ENCODE measurements around the gene TRMT11. TPM values are rescaled to one million over a fixed set of nuclear protein-coding genes. Genes with fewer than 3 reads are reported as not detected.

TRMT11 gene
- total and polyA plus RNA-seq, 9 of the 15 experiments (the other 6 are each of a cell fraction or from before 2014, with no cell fraction given), result 38.8 to 88.0 (median 59.8) TPM

DNA sequence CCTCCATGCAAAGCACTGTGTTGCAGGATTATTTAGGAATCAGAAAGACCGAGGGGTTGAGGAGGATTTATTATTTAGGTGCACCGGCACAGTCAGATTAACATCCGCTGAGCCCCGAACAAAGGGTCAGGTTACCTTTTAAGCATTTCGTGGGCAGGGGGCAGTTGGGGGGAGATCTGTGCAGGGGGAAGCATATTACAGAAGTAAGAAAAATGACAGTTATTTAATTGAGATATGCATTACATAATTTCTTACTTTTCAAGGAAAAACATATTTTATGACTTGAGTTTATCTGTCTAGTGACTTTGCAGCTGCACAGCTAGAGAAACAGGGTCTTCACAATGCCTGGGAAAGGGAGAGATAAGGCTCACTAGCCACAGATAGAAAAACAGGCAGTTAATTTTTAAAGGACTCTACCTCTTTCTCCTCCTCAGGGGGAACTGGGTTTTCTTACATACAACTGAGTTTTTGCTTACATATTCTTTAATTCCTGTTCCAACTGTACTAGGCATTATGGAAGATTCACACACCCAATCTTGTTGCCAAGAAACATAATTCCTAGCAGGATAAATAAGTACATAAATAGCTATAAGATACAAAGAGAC, 31.5 kb upstream of the TRMT11 start:
- H2AFZ ChIP-seq (ENCODE audit: low read depth, low read length), result peak overlapping the region; percentile 82
- H3K9ac ChIP-seq (ENCODE audit: insufficient read depth in 1 of 2, low read depth in 2 of 2, low read length in 2 of 2), result peak overlapping the region in 1 of 2 experiments; percentile 86; a peak in 2 of 4 replicates
- no peaks in the 10 kb centered on the region for H3K9me1 ChIP-seq (ENCODE audit: control insufficient read depth, insufficient read depth, low read length)
- H4K20me1 ChIP-seq (replicated peaks; ENCODE audit: control insufficient read depth, insufficient read depth, low read length), result no peaks in the 10 kb centered on the region
- CTCF ChIA-PET (ENCODE audit: low intra/inter-chr PET ratio), result interaction anchor here (0.6 kb wide), 1 partner anchor 164 kb away, joined by 6 read pairs; no protein-coding TSS in a partner anchor
- H3K4me2 ChIP-seq (ENCODE audit: insufficient read depth, low read length), result peak overlapping the region; percentile 49
- WGBS (ENCODE audit: insufficient coverage, low coverage, missing lambda C conversion rate), result 4% methylated on average over 5 of the region's 5 CpGs
- H3K9me3 ChIP-seq (replicated peaks; ENCODE audit: control insufficient read depth, insufficient read depth, low read depth, low read length), result peaks cover 5% of the 10 kb centered on the region; the same call in 1 of the 2 replicates
- H3K36me3 ChIP-seq (ENCODE audit: control insufficient read depth, insufficient read depth, low read length), result peaks cover 3% of the 10 kb centered on the region; the same call in 2 of the 3 replicates
- DNase-seq (ENCODE audit: extremely low read depth in 1 of 4, low spot score in 3 of 4) (peak in 1 of 4 experiments; percentile 38), ATAC-seq (no peak), FAIRE-seq (no peak)
- H3K27me3 ChIP-seq (ENCODE audit: control insufficient read depth in 2 of 2, insufficient read depth in 2 of 2, low read length in 2 of 2), result no peaks in the 10 kb centered on the region
- H3K79me2 ChIP-seq (ENCODE audit: control insufficient read depth, insufficient read depth, low read length), result peaks cover 30% of the 10 kb centered on the region
- in situ Hi-C loops (cut with MboI), result loop anchor here (5.0 kb wide), 1 partner anchor 98 kb away; no protein-coding TSS in a partner anchor
- no TSS peak for BruUV-seq (replicated peaks)
- intact Hi-C loops (cut with micrococcal nuclease), result loop anchor here (5.0 kb wide), 1 partner anchor 648 kb away; no protein-coding TSS in a partner anchor
- no peak overlapping the region for H3K4me3 ChIP-seq
- POLR2A ChIA-PET, result interaction anchor here (0.6 to 3.8 kb wide), 9 partner anchors 9 to 746 kb away, joined by 3 to 18 read pairs (median 4); partner anchors contain the start of genes NCOA7 and TRMT11
- H3K27ac ChIP-seq (ENCODE audit: extremely low read depth, low read depth, low read length), result peak overlapping the region; percentile 89; the same call in 2 of the 3 replicates
- H3K4me1 ChIP-seq (replicated peaks in 1 of 2; ENCODE audit: control insufficient read depth in 2 of 2, insufficient read depth in 2 of 2, low read length in 2 of 2), result peaks cover 33 to 43% of the 10 kb centered on the region in 2 experiments; a peak in 4 of 5 replicates
- TF ChIP-seq LEF1 (IDR thresholded peaks at IDR 0.05) (no peak), NRF1 (conservative IDR thresholded peaks at IDR 0.05 in 1 of 2, IDR thresholded peaks at IDR 0.05 in 1 of 2) (no peak), CBFA2T2 (conservative IDR thresholded peaks at IDR 0.05) (peak; percentile 58; the same call in 1 of the 2 replicates), MTA3 (IDR thresholded peaks at IDR 0.05; ENCODE audit: borderline replicate concordance) (no peak), MBD2 (IDR thresholded peaks at IDR 0.05; ENCODE audit: borderline replicate concordance, low read depth) (no peak), SREBF2 (CRISPR knock-in tag; IDR thresholded peaks at IDR 0.05) (no peak), MYBL2 (IDR thresholded peaks at IDR 0.05; ENCODE audit: low read depth) (peak; percentile 30; the same call in 1 of the 2 replicates), MYBL2 (CRISPR knock-in tag; IDR thresholded peaks at IDR 0.05; ENCODE audit: borderline replicate concordance) (no peak), THRAP3 (IDR thresholded peaks at IDR 0.05; ENCODE audit: borderline replicate concordance) (no peak), TEAD2 (tag; IDR thresholded peaks at IDR 0.05) (no peak), ZNF384 (IDR thresholded peaks at IDR 0.05; ENCODE audit: low read depth, low read length) (no peak), NCOA6 (IDR thresholded peaks at IDR 0.05) (no peak), ZSCAN29 (IDR thresholded peaks at IDR 0.05) (no peak), PHB (CRISPR knock-in tag; IDR thresholded peaks at IDR 0.05) (no peak), HNRNPLL (IDR thresholded peaks at IDR 0.05; ENCODE audit: low read depth, low read length, poor library complexity, severe bottlenecking) (no peak), NR2F6 (CRISPR knock-in tag; IDR thresholded peaks at IDR 0.05) (no peak), PML (IDR thresholded peaks at IDR 0.05; ENCODE audit: low read length) (peak; percentile 44; the same call in 1 of the 2 replicates), SMAD1 (IDR thresholded peaks at IDR 0.05; ENCODE audit: low read depth, low read length, partially characterized antibody) (no peak), LARP7 (IDR thresholded peaks at IDR 0.05) (no peak), SMC3 (conservative IDR thresholded peaks at IDR 0.05; ENCODE audit: insufficient read depth, low read depth, low read length) (no peak), PHB2 (IDR thresholded peaks at IDR 0.05; ENCODE audit: low read depth) (no peak), TCF7 (IDR thresholded peaks at IDR 0.05; ENCODE audit: borderline replicate concordance) (no peak), MTA2 (IDR thresholded peaks at IDR 0.05; ENCODE audit: low read depth) (0 out of 2 replicates have a peak, but pooled peaks have one; percentile 24)
- TF ChIP-seq, protein P1, sequence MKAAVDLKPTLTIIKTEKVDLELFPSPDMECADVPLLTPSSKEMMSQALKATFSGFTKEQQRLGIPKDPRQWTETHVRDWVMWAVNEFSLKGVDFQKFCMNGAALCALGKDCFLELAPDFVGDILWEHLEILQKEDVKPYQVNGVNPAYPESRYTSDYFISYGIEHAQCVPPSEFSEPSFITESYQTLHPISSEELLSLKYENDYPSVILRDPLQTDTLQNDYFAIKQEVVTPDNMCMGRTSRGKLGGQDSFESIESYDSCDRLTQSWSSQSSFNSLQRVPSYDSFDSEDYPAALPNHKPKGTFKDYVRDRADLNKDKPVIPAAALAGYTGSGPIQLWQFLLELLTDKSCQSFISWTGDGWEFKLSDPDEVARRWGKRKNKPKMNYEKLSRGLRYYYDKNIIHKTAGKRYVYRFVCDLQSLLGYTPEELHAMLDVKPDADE (conservative IDR thresholded peaks at IDR 0.05; ENCODE audit: control insufficient read depth, low read depth, low read length), result no peak
- TF ChIP-seq, protein P2, sequence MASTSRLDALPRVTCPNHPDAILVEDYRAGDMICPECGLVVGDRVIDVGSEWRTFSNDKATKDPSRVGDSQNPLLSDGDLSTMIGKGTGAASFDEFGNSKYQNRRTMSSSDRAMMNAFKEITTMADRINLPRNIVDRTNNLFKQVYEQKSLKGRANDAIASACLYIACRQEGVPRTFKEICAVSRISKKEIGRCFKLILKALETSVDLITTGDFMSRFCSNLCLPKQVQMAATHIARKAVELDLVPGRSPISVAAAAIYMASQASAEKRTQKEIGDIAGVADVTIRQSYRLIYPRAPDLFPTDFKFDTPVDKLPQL (IDR thresholded peaks at IDR 0.05; ENCODE audit: extremely low read depth, insufficient read length), result no peak

All from K562 (cell line).